ENCODE results near the gene CAMK4. TPM values are rescaled to one million over a fixed set of nuclear protein-coding genes. Genes with fewer than 3 reads are reported as not detected.

The CAMK4 gene
- polyA plus RNA-seq, 1 donor (not counting 4 experiments of a cell fraction or from before 2014, with no cell fraction given) = 0.45 TPM

- no peaks in the 10 kb centered on the region for H3K9me1 ChIP-seq (ENCODE audit: control insufficient read depth, extremely low read depth, insufficient read depth, low read length)
- H3K9me3 ChIP-seq (ENCODE audit: control insufficient read depth, low read depth, low read length) = no peaks in the 10 kb centered on the region
- peaks cover 7% of the 10 kb centered on the region for H3K4me1 ChIP-seq (ENCODE audit: control insufficient read depth, extremely low read depth, insufficient read depth, low read length)
- DNase-seq (ENCODE audit: low read depth, low spot score) = no peak
- dilution Hi-C loops (cut with MboI; ENCODE audit: extremely low pct_ligation_motif_present, low sequenced_read_pairs) = no loop called here
- no peak for TF ChIP-seq EZH2 (IDR thresholded peaks at IDR 0.05; ENCODE audit: low read length)
- TF ChIP-seq CTCF (optimal IDR thresholded peaks at IDR 0.05 in 1 of 3, IDR thresholded peaks at IDR 0.05 in 1 of 3, conservative IDR thresholded peaks at IDR 0.05 in 1 of 3; ENCODE audit: extremely low read depth in 1 of 3, insufficient read depth in 2 of 3, low read length in 3 of 3) = no peak
- no peaks in the 10 kb centered on the region for H3K27me3 ChIP-seq (ENCODE audit: control insufficient read depth, extremely low read depth, insufficient read depth, low read length)
- H2AFZ ChIP-seq (ENCODE audit: control insufficient read depth, low read length) = no peak overlapping the region
- H3K79me2 ChIP-seq (ENCODE audit: control insufficient read depth, insufficient read depth, low read length) = no peaks in the 10 kb centered on the region
- no peak overlapping the region for H3K9ac ChIP-seq (ENCODE audit: control insufficient read depth, extremely low read depth, insufficient read depth, low read length)
- H4K20me1 ChIP-seq (ENCODE audit: control insufficient read depth, extremely low read depth, insufficient read depth, low read length) = no peaks in the 10 kb centered on the region
- no peak overlapping the region for H3K4me3 ChIP-seq (ENCODE audit: control insufficient read depth in 2 of 3, extremely low read depth in 1 of 3, insufficient read depth in 2 of 3, low read depth in 1 of 3, low read length in 3 of 3)
- H3K4me2 ChIP-seq (ENCODE audit: control insufficient read depth, extremely low read depth, insufficient read depth, low read depth, low read length) = no peak overlapping the region
- H3K27ac ChIP-seq (ENCODE audit: control insufficient read depth, insufficient read depth, low read length) = no peak overlapping the region
- FAIRE-seq = no peak
- H3K36me3 ChIP-seq (ENCODE audit: control insufficient read depth in 2 of 2, extremely low read depth in 1 of 2, insufficient read depth in 2 of 2, low read length in 2 of 2) = no peaks in the 10 kb centered on the region
These were observed 11.5 kb downstream of the CAMK4 start for GRCh38 chr5:111235635-111236034.

- dilution Hi-C loops (cut with MboI; ENCODE audit: extremely low pct_ligation_motif_present, low sequenced_read_pairs) = no loop called here
- no peak for DNase-seq (ENCODE audit: low read depth, low spot score)
- TF ChIP-seq EZH2 (IDR thresholded peaks at IDR 0.05; ENCODE audit: low read length) (no peak), CTCF (optimal IDR thresholded peaks at IDR 0.05 in 1 of 3, IDR thresholded peaks at IDR 0.05 in 1 of 3, conservative IDR thresholded peaks at IDR 0.05 in 1 of 3; ENCODE audit: extremely low read depth in 1 of 3, insufficient read depth in 2 of 3, low read length in 3 of 3) (no peak)
- Histone ChIP-seq H3K36me3 (ENCODE audit: control insufficient read depth in 2 of 2, extremely low read depth in 1 of 2, insufficient read depth in 2 of 2, low read length in 2 of 2) (no peaks in the 10 kb centered on the region), H3K27ac (ENCODE audit: control insufficient read depth, insufficient read depth, low read length) (no peak overlapping the region), H3K9ac (ENCODE audit: control insufficient read depth, extremely low read depth, insufficient read depth, low read length) (no peak overlapping the region), H3K4me3 (ENCODE audit: control insufficient read depth in 2 of 3, extremely low read depth in 1 of 3, insufficient read depth in 2 of 3, low read depth in 1 of 3, low read length in 3 of 3) (no peak overlapping the region), H3K9me1 (ENCODE audit: control insufficient read depth, extremely low read depth, insufficient read depth, low read length) (no peaks in the 10 kb centered on the region), H3K4me2 (ENCODE audit: control insufficient read depth, extremely low read depth, insufficient read depth, low read depth, low read length) (no peak overlapping the region), H4K20me1 (ENCODE audit: control insufficient read depth, extremely low read depth, insufficient read depth, low read length) (no peaks in the 10 kb centered on the region), H3K79me2 (ENCODE audit: control insufficient read depth, insufficient read depth, low read length) (no peaks in the 10 kb centered on the region), H3K27me3 (ENCODE audit: control insufficient read depth, extremely low read depth, insufficient read depth, low read length) (no peaks in the 10 kb centered on the region), H2AFZ (ENCODE audit: control insufficient read depth, low read length) (no peak overlapping the region), H3K9me3 (ENCODE audit: control insufficient read depth, low read depth, low read length) (no peaks in the 10 kb centered on the region), H3K4me1 (ENCODE audit: control insufficient read depth, extremely low read depth, insufficient read depth, low read length) (peaks cover 7% of the 10 kb centered on the region)
- no peak for FAIRE-seq
These were observed 12.2 kb downstream of the CAMK4 start for GRCh38 chr5:111236348-111236747.

Measured in keratinocyte (primary cell).